GM19099 (cell line): ENCODE results near the gene TMEM250.

Source experiments
- POLR2A ChIP-seq: IDR thresholded peaks from 3 replicates; pipeline ENCODE4 v1.6.1; 2011; ENCODE audit warnings: low read depth; ENCODE audit not compliant: insufficient read length; ENCODE audit errors: extremely low read depth

The TMEM250 gene

GRCh38 chr9:136098844-136099243 lies 19.8 kb downstream of the TMEM250 start:
- TF ChIP-seq POLR2A = no peak

- no peak for TF ChIP-seq POLR2A
Measured at GRCh38 chr9:136098210-136098609, 20.5 kb downstream of the TMEM250 start.

GRCh38 chr9:136096505-136097001 lies 22.1 kb downstream of the TMEM250 start:
- TF ChIP-seq POLR2A = no peak

- no peak for TF ChIP-seq POLR2A
Measured at GRCh38 chr9:136095070-136096058, 23.3 kb downstream of the TMEM250 start, which contains the start of gene NACC2. Gene NACC2 (minus strand): TSS chr9:136095289. CDS start chr9:136050521, 44,768 bp downstream.

GRCh38 chr9:136093995-136094881 lies 24.4 kb downstream of the TMEM250 start:
- no peak for TF ChIP-seq POLR2A

GRCh38 chr9:136093346-136093986 lies 25.2 kb downstream of the TMEM250 start:
- no peak for TF ChIP-seq POLR2A

- TF ChIP-seq POLR2A = no peak
Measured at GRCh38 chr9:136092741-136093140, 25.9 kb downstream of the TMEM250 start.

- TF ChIP-seq POLR2A = no peak
Measured at GRCh38 chr9:136092353-136092650, 26.4 kb downstream of the TMEM250 start.

- TF ChIP-seq POLR2A = no peak
Measured at GRCh38 chr9:136091582-136092352, 26.9 kb downstream of the TMEM250 start.

- no peak for TF ChIP-seq POLR2A
Measured at GRCh38 chr9:136090768-136091581, 27.7 kb downstream of the TMEM250 start.

GRCh38 chr9:136090056-136090735 lies 28.5 kb downstream of the TMEM250 start:
- no peak for TF ChIP-seq POLR2A

GRCh38 chr9:136089697-136090045 lies 29.0 kb downstream of the TMEM250 start:
- no peak for TF ChIP-seq POLR2A

- no peak for TF ChIP-seq POLR2A
Measured at GRCh38 chr9:136088939-136089696, 29.6 kb downstream of the TMEM250 start.

GRCh38 chr9:136088481-136088938 lies 30.2 kb downstream of the TMEM250 start:
- no peak for TF ChIP-seq POLR2A
